ENCODE measurements around the gene WDR27. TPM values are rescaled to one million over a fixed set of nuclear protein-coding genes. Genes with fewer than 3 reads are reported as not detected.
A peak's percentile ranks its signal among the peaks of the same experiment; 100 is the strongest.
"Not testable (repeated sequence)": the region's sequence is repeated elsewhere in the genome, so short reads cannot be mapped to it uniquely, and the experiment has no call there.

The WDR27 gene
- total RNA-seq, 3 donors from 2014 or later: 21.3 to 68.6 (median 56.4) TPM

GRCh38 chr6:169709293-169709692, 7.5 kb upstream of the WDR27 start:
- H3K36me3 ChIP-seq: peaks cover 8% of the 10 kb centered on the region
- intact Hi-C loops (cut with DNase I; ENCODE audit: low total_unique reads): no loop called here

GRCh38 chr6:169707772-169708171, 5.9 kb upstream of the WDR27 start:
- intact Hi-C loops (cut with DNase I; ENCODE audit: low total_unique reads): no loop called here
- H3K27ac ChIP-seq: no peak overlapping the region
- no peak overlapping the region for H3K4me3 ChIP-seq
- no peak for DNase-seq (ENCODE audit: low spot score in 2 of 2)
- H3K9me3 ChIP-seq: no peaks in the 10 kb centered on the region
- H3K27me3 ChIP-seq: no peaks in the 10 kb centered on the region
- peaks cover 8% of the 10 kb centered on the region for H3K36me3 ChIP-seq
- H3K4me1 ChIP-seq: peaks cover 0 to 6% of the 10 kb centered on the region in 2 donors
- TF ChIP-seq POLR2A (IDR thresholded peaks at IDR 0.05) (no peak), CTCF (IDR thresholded peaks at IDR 0.05) (no peak), POLR2AphosphoS5 (IDR thresholded peaks at IDR 0.05) (no peak)

More at GRCh38 chr6:169709293-169709692, 7.5 kb upstream of the WDR27 start:
- H3K27me3 ChIP-seq: no peaks in the 10 kb centered on the region
- H3K9me3 ChIP-seq: no peaks in the 10 kb centered on the region
- H3K4me3 ChIP-seq: no peak overlapping the region
- no peak overlapping the region for H3K27ac ChIP-seq
- DNase-seq (ENCODE audit: low spot score in 2 of 2): no peak
- no peaks in the 10 kb centered on the region for H3K4me1 ChIP-seq
- TF ChIP-seq POLR2AphosphoS5 (IDR thresholded peaks at IDR 0.05) (no peak), CTCF (IDR thresholded peaks at IDR 0.05) (no peak), POLR2A (IDR thresholded peaks at IDR 0.05) (no peak)

GRCh38 chr6:169702840-169703246, 1.0 kb upstream of the WDR27 start:
- Histone ChIP-seq H3K27me3 (no peaks in the 10 kb centered on the region), H3K9me3 (no peaks in the 10 kb centered on the region), H3K27ac (peak overlapping the region; percentile 95 to 96), H3K4me1 (peaks cover 0 to 6% of the 10 kb centered on the region in 2 donors), H3K4me3 (peak overlapping the region; percentile 87 to 93 (median 92)), H3K36me3 (no peaks in the 10 kb centered on the region)
- intact Hi-C loops (cut with DNase I; ENCODE audit: low total_unique reads): no loop called here
- no peak for DNase-seq (ENCODE audit: low spot score in 2 of 2)
- TF ChIP-seq POLR2AphosphoS5 (IDR thresholded peaks at IDR 0.05): no peak
- no peak for TF ChIP-seq CTCF (IDR thresholded peaks at IDR 0.05)
- TF ChIP-seq POLR2A (IDR thresholded peaks at IDR 0.05): no peak

GRCh38 chr6:169701311-169701953, 397 bp downstream of the WDR27 start:
- TF ChIP-seq POLR2AphosphoS5 (IDR thresholded peaks at IDR 0.05) (no peak), POLR2A (IDR thresholded peaks at IDR 0.05) (no peak), CTCF (IDR thresholded peaks at IDR 0.05) (no peak)
- H3K27ac ChIP-seq: peak overlapping the region; percentile 95 to 96
- intact Hi-C loops (cut with DNase I; ENCODE audit: low total_unique reads): no loop called here
- peaks cover 0 to 6% of the 10 kb centered on the region in 2 donors for H3K4me1 ChIP-seq
- no peaks in the 10 kb centered on the region for H3K9me3 ChIP-seq
- peak overlapping the region; percentile 87 to 93 (median 92) for H3K4me3 ChIP-seq
- no peak for DNase-seq (ENCODE audit: low spot score in 2 of 2)
- H3K27me3 ChIP-seq: no peaks in the 10 kb centered on the region
- no peaks in the 10 kb centered on the region for H3K36me3 ChIP-seq

GRCh38 chr6:169700296-169700695, 1.5 kb downstream of the WDR27 start:
- peaks cover 0 to 6% of the 10 kb centered on the region in 2 donors for H3K4me1 ChIP-seq
- no peak for DNase-seq (ENCODE audit: low spot score in 2 of 2)
- H3K27ac ChIP-seq: no peak overlapping the region
- no peak for TF ChIP-seq POLR2AphosphoS5 (IDR thresholded peaks at IDR 0.05)
- no peak for TF ChIP-seq POLR2A (IDR thresholded peaks at IDR 0.05)
- TF ChIP-seq CTCF (IDR thresholded peaks at IDR 0.05): no peak
- intact Hi-C loops (cut with DNase I; ENCODE audit: low total_unique reads): no loop called here
- no peaks in the 10 kb centered on the region for H3K9me3 ChIP-seq
- H3K4me3 ChIP-seq: peak overlapping the region in 1 of 3 donors; percentile 87
- H3K27me3 ChIP-seq: no peaks in the 10 kb centered on the region
- H3K36me3 ChIP-seq: no peaks in the 10 kb centered on the region

DNA sequence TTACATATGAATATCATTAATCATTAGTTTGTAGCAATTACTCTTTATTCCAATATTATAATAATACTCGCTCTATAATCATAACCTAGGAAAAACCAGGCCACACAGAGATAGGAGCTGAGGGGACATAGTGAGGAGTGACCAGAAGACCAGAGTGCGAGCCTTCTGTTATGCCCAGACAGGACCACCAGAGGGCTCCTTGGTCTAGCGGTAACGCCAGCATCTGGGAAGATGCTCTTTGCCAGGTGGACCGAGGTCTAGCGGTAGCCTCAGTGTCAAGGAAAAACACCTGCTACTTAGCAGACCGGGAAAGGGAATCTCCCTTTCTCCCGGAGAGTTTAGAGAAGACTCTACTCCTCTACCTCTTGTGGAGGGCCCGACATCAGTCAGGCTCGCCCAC, 4.7 kb downstream of the WDR27 start:
- DNase-seq (ENCODE audit: low spot score in 2 of 2); intact Hi-C loops (cut with DNase I; ENCODE audit: low total_unique reads); H3K4me3 ChIP-seq; H3K36me3 ChIP-seq; H3K4me1 ChIP-seq; H3K27me3 ChIP-seq; H3K27ac ChIP-seq: not testable (repeated sequence)
- H3K9me3 ChIP-seq: peaks cover 3 to 11% of the 10 kb centered on the region in 2 donors

Measured in breast epithelium (tissue), 4 donors.